ENCODE data around the gene PPM1H.

DNA sequence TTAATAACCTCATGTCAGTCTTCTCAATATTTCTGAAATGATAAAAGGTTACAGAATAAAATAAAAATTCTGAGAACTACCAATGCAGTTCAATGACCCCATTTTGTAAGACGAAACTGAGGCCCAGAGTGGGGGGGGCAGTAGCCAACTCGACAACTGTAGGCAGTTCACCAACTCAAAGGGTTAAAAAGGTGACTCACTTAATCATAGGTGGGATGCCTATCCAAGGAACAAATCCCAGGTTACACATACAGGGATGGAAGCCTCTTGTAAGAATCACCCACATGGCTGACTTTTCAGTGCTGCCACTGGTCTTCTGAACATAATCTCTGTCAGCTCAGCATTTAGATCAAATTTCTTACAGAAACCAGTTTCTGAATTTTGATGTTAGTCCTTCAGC, 10.9 kb downstream of the PPM1H start:
- TF ChIP-seq, protein P1, sequence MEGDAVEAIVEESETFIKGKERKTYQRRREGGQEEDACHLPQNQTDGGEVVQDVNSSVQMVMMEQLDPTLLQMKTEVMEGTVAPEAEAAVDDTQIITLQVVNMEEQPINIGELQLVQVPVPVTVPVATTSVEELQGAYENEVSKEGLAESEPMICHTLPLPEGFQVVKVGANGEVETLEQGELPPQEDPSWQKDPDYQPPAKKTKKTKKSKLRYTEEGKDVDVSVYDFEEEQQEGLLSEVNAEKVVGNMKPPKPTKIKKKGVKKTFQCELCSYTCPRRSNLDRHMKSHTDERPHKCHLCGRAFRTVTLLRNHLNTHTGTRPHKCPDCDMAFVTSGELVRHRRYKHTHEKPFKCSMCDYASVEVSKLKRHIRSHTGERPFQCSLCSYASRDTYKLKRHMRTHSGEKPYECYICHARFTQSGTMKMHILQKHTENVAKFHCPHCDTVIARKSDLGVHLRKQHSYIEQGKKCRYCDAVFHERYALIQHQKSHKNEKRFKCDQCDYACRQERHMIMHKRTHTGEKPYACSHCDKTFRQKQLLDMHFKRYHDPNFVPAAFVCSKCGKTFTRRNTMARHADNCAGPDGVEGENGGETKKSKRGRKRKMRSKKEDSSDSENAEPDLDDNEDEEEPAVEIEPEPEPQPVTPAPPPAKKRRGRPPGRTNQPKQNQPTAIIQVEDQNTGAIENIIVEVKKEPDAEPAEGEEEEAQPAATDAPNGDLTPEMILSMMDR (conservative IDR thresholded peaks at IDR 0.05; ENCODE audit: low read depth, low read length): no peak
- no peak for TF ChIP-seq EZH2phosphoT487 (IDR thresholded peaks at IDR 0.05; ENCODE audit: borderline replicate concordance, low read length)
